Measurements from ENCODE around the gene MILR1.

DNA sequence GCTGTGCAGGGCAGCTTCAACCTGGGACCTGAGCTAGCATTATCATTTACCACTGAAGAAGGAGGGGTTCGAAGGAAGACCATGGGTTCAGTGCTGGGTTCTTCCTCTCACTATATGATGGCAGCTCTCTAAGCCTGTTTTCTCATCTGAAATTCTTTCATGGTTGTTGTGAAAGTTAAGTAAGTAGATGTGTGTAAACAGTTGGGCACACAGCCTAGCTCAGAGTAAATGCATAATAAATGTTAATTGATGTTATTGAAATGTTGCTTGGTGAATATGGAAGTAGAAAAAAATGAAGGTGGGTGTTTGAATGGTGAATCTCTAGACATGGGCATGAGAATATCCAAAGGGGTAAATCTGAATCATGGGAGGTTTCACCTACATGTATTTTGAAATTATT lies 66.9 kb downstream of the MILR1 start:
- TF ChIP-seq, protein P1, sequence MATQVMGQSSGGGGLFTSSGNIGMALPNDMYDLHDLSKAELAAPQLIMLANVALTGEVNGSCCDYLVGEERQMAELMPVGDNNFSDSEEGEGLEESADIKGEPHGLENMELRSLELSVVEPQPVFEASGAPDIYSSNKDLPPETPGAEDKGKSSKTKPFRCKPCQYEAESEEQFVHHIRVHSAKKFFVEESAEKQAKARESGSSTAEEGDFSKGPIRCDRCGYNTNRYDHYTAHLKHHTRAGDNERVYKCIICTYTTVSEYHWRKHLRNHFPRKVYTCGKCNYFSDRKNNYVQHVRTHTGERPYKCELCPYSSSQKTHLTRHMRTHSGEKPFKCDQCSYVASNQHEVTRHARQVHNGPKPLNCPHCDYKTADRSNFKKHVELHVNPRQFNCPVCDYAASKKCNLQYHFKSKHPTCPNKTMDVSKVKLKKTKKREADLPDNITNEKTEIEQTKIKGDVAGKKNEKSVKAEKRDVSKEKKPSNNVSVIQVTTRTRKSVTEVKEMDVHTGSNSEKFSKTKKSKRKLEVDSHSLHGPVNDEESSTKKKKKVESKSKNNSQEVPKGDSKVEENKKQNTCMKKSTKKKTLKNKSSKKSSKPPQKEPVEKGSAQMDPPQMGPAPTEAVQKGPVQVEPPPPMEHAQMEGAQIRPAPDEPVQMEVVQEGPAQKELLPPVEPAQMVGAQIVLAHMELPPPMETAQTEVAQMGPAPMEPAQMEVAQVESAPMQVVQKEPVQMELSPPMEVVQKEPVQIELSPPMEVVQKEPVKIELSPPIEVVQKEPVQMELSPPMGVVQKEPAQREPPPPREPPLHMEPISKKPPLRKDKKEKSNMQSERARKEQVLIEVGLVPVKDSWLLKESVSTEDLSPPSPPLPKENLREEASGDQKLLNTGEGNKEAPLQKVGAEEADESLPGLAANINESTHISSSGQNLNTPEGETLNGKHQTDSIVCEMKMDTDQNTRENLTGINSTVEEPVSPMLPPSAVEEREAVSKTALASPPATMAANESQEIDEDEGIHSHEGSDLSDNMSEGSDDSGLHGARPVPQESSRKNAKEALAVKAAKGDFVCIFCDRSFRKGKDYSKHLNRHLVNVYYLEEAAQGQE (IDR thresholded peaks at IDR 0.05; ENCODE audit: unreplicated experiment), result no peak
- TF ChIP-seq, protein P2, sequence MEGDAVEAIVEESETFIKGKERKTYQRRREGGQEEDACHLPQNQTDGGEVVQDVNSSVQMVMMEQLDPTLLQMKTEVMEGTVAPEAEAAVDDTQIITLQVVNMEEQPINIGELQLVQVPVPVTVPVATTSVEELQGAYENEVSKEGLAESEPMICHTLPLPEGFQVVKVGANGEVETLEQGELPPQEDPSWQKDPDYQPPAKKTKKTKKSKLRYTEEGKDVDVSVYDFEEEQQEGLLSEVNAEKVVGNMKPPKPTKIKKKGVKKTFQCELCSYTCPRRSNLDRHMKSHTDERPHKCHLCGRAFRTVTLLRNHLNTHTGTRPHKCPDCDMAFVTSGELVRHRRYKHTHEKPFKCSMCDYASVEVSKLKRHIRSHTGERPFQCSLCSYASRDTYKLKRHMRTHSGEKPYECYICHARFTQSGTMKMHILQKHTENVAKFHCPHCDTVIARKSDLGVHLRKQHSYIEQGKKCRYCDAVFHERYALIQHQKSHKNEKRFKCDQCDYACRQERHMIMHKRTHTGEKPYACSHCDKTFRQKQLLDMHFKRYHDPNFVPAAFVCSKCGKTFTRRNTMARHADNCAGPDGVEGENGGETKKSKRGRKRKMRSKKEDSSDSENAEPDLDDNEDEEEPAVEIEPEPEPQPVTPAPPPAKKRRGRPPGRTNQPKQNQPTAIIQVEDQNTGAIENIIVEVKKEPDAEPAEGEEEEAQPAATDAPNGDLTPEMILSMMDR (conservative IDR thresholded peaks at IDR 0.05; ENCODE audit: low read depth in 2 of 2), result no peak
- TF ChIP-seq CREB1 (CRISPR knock-in tag; IDR thresholded peaks at IDR 0.05; ENCODE audit: low read depth), result no peak
- TF ChIP-seq STAT1 (IDR thresholded peaks at IDR 0.05; ENCODE audit: unreplicated experiment), result no peak
- no peak for TF ChIP-seq JUNB (IDR thresholded peaks at IDR 0.05; ENCODE audit: unreplicated experiment)
- no peak for TF ChIP-seq POLR2AphosphoS5 (IDR thresholded peaks at IDR 0.05; ENCODE audit: low read depth)
